H1 (cell line): Measurements from ENCODE around the gene MAGI2. TPM values are rescaled to one million over a fixed set of nuclear protein-coding genes. Genes with fewer than 3 reads are reported as not detected.

ENCODE experiments used
- CEBPB ChIP-seq: IDR thresholded peaks from 2 replicates; pipeline ENCODE4 v1.6.1; 2012; ENCODE audit warnings: low read depth, low read length
- HDAC6 ChIP-seq: IDR thresholded peaks from one replicate; pipeline ENCODE4 v1.7.1; 2012; ENCODE audit warnings: low read depth, mild to moderate bottlenecking, inconsistent platforms, low read length, moderate library complexity
- KDM4A ChIP-seq: IDR thresholded peaks from one replicate; pipeline ENCODE4 v1.7.1; 2012; ENCODE audit warnings: low read depth, mild to moderate bottlenecking, moderate library complexity, low read length, inconsistent platforms; ENCODE audit not compliant: severe bottlenecking
- MAFK ChIP-seq: IDR thresholded peaks from 2 replicates; pipeline ENCODE4 v1.6.1; 2012; ENCODE audit warnings: low read depth, mild to moderate bottlenecking, improper control_type of control experiment, low read length
- POLR2AphosphoS5 ChIP-seq: IDR thresholded peaks from 2 replicates; pipeline ENCODE4 v1.6.1; 2011; ENCODE audit warnings: low read depth, low read length
- RNF2 ChIP-seq: fragments of 200-900, 300-1000 bp; sonication (generic); IDR thresholded peaks from 2 replicates; pipeline ENCODE4 v1.7.1; 2016; ENCODE audit warnings: borderline replicate concordance, low read depth, mild to moderate bottlenecking, antibody characterized with exemption, low read length; ENCODE audit not compliant: poor library complexity, severe bottlenecking; ENCODE audit errors: missing control alignments
- TEAD4 ChIP-seq: IDR thresholded peaks from 2 replicates; pipeline ENCODE4 v1.6.1; 2012; ENCODE audit warnings: low read depth, low read length, inconsistent platforms, mixed read lengths
- YY1 ChIP-seq: IDR thresholded peaks from 2 replicates; pipeline ENCODE4 v1.6.1; 2011; ENCODE audit warnings: low read depth, mild to moderate bottlenecking, low read length
- polyA plus RNA-seq, 7 experiments: library from polyadenylated mRNA; depleted of rRNA in 3 of 7; stranded (reverse) in 5 of 7; unstranded in 2 of 7; fragments of >200 nt in 5 of 7; fragments of 200-250 nt in 2 of 7; gene quantifications; 1 replicate in 5 of 7; 2 replicates in 1 of 7; 4 replicates in 1 of 7; pipeline versions ENCODE4 v1.2.1 to v1.2.3, GENCODE V29; 2011 to 2013; ENCODE audit warnings: missing spikeins in 2 of 7, mixed read lengths in 2 of 7
- total RNA-seq: library from RNA; stranded (reverse); fragmentation: NEBNext Ultra II Directional; extraction: Animal tissue kit (Norgen Biotek cat#: 25700); gene quantifications from 2 replicates; pipeline ENCODE4 v1.2.1, GENCODE V29; 2021
- TF ChIP-seq, protein P1 (sequence below): fragments of 300-600 bp; sonication (generic); IDR thresholded peaks from 2 replicates; pipeline ENCODE4 v1.7.1; 2012; ENCODE audit warnings: low read length, moderate library complexity, mild to moderate bottlenecking, inconsistent platforms; ENCODE audit not compliant: insufficient replicate concordance

Gene MAGI2
- total and polyA plus RNA-seq, 2 of the 8 experiments (the other 6 are each of a cell fraction or from before 2014, with no cell fraction given) = 6.0 to 27.3 TPM

GRCh38 chr7:77985232-77985973, 1468.1 kb downstream of the MAGI2 start (continued):
- TF ChIP-seq, protein P1, sequence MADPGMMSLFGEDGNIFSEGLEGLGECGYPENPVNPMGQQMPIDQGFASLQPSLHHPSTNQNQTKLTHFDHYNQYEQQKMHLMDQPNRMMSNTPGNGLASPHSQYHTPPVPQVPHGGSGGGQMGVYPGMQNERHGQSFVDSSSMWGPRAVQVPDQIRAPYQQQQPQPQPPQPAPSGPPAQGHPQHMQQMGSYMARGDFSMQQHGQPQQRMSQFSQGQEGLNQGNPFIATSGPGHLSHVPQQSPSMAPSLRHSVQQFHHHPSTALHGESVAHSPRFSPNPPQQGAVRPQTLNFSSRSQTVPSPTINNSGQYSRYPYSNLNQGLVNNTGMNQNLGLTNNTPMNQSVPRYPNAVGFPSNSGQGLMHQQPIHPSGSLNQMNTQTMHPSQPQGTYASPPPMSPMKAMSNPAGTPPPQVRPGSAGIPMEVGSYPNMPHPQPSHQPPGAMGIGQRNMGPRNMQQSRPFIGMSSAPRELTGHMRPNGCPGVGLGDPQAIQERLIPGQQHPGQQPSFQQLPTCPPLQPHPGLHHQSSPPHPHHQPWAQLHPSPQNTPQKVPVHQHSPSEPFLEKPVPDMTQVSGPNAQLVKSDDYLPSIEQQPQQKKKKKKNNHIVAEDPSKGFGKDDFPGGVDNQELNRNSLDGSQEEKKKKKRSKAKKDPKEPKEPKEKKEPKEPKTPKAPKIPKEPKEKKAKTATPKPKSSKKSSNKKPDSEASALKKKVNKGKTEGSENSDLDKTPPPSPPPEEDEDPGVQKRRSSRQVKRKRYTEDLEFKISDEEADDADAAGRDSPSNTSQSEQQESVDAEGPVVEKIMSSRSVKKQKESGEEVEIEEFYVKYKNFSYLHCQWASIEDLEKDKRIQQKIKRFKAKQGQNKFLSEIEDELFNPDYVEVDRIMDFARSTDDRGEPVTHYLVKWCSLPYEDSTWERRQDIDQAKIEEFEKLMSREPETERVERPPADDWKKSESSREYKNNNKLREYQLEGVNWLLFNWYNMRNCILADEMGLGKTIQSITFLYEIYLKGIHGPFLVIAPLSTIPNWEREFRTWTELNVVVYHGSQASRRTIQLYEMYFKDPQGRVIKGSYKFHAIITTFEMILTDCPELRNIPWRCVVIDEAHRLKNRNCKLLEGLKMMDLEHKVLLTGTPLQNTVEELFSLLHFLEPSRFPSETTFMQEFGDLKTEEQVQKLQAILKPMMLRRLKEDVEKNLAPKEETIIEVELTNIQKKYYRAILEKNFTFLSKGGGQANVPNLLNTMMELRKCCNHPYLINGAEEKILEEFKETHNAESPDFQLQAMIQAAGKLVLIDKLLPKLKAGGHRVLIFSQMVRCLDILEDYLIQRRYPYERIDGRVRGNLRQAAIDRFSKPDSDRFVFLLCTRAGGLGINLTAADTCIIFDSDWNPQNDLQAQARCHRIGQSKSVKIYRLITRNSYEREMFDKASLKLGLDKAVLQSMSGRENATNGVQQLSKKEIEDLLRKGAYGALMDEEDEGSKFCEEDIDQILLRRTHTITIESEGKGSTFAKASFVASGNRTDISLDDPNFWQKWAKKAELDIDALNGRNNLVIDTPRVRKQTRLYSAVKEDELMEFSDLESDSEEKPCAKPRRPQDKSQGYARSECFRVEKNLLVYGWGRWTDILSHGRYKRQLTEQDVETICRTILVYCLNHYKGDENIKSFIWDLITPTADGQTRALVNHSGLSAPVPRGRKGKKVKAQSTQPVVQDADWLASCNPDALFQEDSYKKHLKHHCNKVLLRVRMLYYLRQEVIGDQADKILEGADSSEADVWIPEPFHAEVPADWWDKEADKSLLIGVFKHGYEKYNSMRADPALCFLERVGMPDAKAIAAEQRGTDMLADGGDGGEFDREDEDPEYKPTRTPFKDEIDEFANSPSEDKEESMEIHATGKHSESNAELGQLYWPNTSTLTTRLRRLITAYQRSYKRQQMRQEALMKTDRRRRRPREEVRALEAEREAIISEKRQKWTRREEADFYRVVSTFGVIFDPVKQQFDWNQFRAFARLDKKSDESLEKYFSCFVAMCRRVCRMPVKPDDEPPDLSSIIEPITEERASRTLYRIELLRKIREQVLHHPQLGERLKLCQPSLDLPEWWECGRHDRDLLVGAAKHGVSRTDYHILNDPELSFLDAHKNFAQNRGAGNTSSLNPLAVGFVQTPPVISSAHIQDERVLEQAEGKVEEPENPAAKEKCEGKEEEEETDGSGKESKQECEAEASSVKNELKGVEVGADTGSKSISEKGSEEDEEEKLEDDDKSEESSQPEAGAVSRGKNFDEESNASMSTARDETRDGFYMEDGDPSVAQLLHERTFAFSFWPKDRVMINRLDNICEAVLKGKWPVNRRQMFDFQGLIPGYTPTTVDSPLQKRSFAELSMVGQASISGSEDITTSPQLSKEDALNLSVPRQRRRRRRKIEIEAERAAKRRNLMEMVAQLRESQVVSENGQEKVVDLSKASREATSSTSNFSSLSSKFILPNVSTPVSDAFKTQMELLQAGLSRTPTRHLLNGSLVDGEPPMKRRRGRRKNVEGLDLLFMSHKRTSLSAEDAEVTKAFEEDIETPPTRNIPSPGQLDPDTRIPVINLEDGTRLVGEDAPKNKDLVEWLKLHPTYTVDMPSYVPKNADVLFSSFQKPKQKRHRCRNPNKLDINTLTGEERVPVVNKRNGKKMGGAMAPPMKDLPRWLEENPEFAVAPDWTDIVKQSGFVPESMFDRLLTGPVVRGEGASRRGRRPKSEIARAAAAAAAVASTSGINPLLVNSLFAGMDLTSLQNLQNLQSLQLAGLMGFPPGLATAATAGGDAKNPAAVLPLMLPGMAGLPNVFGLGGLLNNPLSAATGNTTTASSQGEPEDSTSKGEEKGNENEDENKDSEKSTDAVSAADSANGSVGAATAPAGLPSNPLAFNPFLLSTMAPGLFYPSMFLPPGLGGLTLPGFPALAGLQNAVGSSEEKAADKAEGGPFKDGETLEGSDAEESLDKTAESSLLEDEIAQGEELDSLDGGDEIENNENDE = no peak
- TF ChIP-seq MAFK (no peak), RNF2 (no peak), YY1 (no peak), TEAD4 (no peak), POLR2AphosphoS5 (no peak), HDAC6 (no peak), KDM4A (no peak), CEBPB (no peak)
